Gastrocnemius medialis (tissue), 4 donors: ENCODE measurements around the gene PRKCE.

ENCODE experiments used
- POLR2A ChIP-seq, 2 donors: fragments of 450-650 bp; IDR thresholded peaks; one replicate each; pipeline ENCODE4 v1.6.1; 2017; ENCODE audit warnings: antibody characterized with exemption in 2 of 2, mild to moderate bottlenecking in 2 of 2, moderate library complexity in 2 of 2
- TF ChIP-seq, protein P1 (sequence below), 5 experiments: fragments of 450-650 bp in 3 of 5; fragments of 200-600 bp in 2 of 5; sonication (generic) in 2 of 5; IDR thresholded peaks in 4 of 5; conservative IDR thresholded peaks in 1 of 5; 1 replicate in 4 of 5; 2 replicates in 1 of 5; pipeline ENCODE4 v1.5.1; 2016 to 2019; ENCODE audit warnings: antibody characterized with exemption in 5 of 5, mild to moderate bottlenecking in 3 of 5, moderate library complexity in 3 of 5

DNA sequence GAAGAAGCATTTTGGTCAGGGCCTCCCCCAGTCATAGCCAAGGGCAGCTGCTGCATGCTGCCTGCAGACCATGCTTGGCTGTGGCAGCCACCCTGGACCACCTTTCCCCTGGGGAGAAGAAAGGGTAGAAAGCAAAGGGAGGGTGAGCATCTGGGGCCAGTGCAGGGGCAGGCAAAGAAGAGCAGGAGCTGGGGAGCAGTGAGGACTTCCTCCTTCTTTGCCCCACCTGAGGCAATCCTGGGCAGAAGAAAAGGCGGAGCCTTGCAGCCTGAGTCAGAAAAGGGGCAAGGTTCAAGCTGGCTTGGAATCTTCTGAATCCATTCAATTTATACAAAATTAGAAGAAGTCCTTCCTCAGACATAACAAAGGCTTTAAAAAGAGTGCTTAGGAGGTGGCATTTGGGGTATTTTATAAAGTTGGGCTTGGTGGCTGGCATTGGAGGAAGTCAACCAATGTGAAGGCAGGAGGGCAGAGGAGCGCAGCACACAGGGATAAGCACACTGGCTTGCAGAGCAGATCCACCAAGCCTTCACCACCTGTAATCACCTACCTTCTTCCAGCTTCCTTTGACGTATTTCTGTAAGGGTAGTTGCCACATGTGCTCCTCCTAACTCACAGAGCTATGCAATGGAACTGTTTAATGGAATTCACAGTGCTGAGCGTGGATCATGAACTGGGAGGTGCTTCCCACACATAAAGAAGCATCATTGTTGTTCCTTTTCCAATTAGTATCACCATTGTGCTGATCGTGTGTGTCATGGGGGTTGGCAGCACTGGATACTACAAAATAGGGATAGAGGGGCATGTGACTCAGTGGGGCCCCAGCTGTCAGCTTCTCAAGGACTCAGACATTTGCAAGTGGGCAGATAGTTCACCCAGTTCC lies 491.3 kb downstream of the PRKCE start:
- TF ChIP-seq, protein P1, sequence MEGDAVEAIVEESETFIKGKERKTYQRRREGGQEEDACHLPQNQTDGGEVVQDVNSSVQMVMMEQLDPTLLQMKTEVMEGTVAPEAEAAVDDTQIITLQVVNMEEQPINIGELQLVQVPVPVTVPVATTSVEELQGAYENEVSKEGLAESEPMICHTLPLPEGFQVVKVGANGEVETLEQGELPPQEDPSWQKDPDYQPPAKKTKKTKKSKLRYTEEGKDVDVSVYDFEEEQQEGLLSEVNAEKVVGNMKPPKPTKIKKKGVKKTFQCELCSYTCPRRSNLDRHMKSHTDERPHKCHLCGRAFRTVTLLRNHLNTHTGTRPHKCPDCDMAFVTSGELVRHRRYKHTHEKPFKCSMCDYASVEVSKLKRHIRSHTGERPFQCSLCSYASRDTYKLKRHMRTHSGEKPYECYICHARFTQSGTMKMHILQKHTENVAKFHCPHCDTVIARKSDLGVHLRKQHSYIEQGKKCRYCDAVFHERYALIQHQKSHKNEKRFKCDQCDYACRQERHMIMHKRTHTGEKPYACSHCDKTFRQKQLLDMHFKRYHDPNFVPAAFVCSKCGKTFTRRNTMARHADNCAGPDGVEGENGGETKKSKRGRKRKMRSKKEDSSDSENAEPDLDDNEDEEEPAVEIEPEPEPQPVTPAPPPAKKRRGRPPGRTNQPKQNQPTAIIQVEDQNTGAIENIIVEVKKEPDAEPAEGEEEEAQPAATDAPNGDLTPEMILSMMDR (IDR thresholded peaks at IDR 0.05 in 4 of 5, conservative IDR thresholded peaks at IDR 0.05 in 1 of 5): no peak
- no peak for TF ChIP-seq POLR2A (IDR thresholded peaks at IDR 0.05)
